HG03175 (cell line): ENCODE results near the gene ITPKC.

Experiments
- ATAC-seq: cut with Tn5 transposase; IDR thresholded peaks from one replicate; pipeline ENCODE4 v1.9.1; 2021; ENCODE audit warnings: mild to moderate bottlenecking, moderate library complexity; ENCODE audit not compliant: unreplicated experiment

The ITPKC gene

DNA sequence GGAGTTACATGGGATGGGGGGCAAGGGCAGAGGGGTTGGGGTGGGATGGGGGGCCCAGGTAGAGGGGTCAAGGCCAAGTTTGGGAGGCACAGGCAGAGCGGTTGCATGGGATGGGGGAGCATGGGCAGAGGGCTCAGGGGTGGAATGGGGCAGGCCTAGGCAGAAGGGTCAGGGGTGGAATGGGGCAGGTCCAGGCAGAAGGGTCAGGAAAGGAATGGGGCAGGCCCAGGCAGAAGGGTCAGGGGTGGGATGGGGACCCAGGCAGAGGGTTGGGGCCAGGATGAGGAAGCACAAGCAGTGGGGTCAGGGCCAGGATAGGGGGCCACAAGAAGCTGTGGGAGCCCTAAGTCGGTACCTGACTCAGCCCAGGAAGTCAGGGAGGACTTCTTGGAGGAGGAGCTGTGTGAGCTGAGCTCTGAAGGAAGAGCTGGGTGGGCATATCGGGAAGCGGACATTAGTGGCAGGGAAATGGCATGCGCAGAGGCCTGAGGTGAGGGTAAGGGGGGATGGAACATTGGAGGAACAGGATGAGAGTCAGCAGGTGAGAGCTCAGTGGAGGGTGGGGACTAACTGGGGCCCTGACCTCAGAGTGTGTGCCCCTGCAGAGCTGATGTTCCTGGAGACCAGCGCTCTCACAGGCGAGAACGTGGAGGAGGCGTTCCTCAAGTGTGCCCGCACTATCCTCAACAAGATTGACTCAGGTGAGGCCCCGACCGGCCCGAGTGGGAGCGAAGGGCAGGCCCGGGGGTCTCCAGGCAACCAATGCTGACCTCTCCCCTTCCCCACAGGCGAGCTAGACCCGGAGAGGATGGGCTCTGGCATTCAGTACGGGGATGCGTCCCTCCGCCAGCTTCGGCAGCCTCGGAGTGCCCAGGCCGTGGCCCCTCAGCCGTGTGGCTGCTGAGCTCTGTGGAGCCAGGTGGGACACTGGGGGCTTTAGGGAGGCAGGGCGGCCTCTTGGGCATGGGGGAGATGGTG is 69.4 kb downstream of the ITPKC start:
- ATAC-seq: no peak
